ENCODE measurements around the gene FAM3C.

The FAM3C gene

DNA sequence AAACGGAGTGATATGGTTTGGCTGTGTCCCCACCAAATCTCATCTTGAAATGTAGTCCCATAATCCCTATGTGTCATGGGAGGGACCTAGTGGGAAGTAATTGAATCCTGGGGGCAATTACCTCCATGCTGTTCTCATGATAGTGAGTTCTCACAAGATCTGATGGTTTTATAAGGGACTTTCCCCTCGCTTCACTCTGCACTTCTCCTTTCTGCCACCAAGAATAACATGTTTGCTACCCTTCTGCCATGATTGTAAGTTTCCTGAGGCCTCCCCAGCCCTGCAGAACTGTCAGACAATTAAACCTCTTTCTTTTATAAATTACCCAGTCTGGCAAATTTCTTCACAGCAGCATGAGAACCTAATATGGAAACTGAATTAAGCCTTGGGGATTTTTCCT is 19.1 kb downstream of the FAM3C start:
- DNase-seq, result no peak

DNA sequence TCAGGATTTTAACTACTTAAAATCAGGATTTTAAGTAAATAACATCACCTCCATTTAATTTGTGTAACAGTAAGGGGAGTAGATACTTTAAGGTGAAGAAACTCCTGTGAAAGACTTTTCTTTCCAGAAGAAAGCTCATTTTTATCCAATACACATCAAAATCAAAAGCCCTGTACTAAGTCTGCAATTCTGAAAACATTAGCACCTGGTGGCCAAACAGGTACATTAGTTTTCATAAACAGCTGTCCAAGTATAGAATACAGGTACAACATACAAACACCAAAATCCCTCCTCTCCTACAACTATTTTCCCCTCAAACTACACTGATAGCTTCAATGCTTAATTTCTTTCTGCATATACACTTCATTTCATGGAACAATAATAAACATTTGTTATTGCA is 22.9 kb downstream of the FAM3C start:
- no peak for DNase-seq

DNA sequence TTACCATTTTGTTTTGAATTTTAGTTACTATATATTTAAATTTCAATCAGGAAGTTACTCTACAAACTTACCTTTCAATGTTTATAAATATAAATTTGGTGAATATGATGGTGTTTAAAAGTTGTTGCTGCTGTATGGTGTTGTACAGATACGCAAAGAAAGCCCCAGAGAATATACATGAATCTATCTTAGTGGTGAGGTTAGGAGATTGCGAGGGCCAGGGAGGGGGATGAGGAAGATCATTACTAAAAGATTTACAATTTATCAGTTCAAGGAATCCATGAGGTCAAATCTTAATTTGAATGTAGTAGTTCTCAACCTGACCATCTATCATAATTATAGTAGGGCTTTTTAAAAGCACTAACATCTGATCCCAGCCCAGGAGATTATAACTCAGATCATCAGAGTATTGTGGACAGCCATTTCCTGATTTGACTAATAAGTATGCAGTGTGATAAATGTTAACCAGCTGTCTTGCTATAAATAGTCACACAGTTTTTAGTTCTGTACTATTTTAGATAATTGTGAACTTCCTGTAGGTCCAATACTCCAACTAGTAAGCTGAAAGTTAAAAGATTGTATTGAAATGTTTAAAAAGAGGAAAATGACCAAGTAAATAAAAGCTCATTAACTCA is 23.6 kb downstream of the FAM3C start:
- peak in 1 of 5 experiments; percentile 59 for DNase-seq

DNA sequence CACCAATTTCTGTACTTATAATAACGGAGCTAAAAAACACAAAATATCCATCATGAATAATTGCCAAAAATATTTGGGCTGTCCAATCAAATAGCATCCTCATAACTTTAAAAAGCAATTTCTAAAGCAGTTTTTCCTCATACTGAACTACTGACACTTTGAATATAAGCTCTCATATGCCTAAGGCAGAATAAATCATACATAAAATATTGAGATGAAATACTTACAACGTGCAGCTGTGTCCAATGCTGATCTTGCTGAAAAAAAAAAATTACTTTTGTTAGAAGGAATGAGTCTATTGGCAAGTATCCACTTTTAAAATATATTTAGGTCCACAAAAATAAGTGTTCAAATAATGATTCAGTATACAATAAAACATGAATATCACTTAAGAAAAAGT is 24.2 kb downstream of the FAM3C start:
- DNase-seq, result no peak

DNA sequence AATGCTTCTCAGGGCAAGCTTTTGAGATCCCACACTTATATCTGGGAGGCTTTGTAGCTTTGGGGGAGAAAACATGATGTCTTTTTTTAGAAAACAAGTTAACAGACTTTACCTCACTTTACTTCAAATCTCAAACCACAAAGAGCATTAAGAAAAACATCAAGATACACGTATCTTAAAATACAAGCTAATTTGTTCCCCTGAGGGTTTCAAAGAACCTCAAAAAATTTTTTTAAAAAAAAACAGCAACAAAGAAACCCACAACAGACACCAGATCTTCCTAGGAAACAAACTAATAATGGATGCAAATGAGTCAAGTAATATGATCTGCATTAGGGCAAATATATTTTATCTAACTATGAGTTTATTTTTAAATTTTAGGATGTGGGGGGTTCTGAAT is 24.7 kb downstream of the FAM3C start:
- DNase-seq, result no peak

DNA sequence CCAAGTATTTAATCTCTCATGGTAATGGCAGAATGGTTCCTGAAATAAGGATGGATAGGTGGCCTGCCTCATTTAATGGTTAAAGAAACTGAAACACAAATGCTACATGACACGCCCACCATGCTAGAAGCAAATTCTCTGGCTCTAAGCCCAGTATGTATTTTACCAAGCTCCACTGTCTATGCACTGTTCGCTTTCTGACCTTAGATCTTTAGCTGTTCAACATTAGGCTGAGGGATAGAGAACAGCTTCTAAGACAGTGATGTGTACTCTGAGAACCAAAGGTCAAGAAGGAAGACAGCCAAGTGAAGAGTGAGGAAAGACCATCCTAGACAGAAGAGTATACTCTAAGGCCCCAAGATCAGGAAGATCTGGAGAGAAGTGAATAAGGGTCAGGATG is 26.6 kb downstream of the FAM3C start:
- peak in 1 of 5 experiments; percentile 49 for DNase-seq

DNA sequence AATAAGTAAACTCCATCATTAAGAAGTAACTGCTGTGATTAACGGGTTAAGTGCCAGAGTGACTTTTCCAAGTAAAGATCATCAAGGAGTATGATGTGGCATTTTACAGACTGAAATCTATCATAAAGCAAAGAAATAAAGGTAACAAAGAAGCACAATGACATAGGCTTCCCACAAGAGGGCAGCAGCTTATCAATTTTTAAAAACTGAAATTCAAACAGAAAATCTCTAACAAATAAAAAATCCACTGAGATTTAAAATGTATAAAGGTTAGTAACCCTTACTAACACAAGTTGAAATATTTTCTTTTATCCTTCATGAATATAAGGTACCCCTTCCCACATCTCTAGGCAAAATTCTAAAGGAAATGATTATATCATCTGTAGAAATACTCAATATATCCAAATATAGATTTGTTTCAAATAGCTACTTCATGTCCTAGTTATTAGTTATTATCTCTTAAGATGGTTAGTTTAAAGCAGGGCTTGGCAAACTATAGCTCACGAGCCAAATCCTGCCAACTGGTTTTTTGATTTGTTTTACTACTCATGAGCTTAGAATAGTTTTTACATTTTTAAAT is 29.2 kb downstream of the FAM3C start:
- peak in 2 of 5 experiments; percentile 24 to 52 for DNase-seq

DNA sequence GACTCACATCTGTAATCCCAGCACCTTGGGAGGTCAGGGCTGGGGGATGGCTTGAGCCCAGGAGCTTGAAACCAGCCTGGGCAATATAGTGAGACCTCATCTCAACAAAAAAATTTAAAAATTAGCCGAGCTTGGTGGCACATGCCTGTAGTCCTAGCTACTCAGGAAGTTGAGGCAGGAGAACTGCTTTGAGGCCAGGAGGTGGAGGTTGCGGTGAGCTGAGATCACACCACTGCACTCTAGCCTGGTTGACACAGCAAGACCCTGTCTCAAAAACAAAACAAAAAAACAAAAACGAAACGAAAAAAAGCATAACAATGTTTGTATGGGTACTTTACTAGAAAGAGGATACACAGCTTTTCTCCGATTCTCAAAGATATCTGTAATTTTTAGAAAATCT is 35.5 kb downstream of the FAM3C start:
- peak in 2 of 5 experiments; percentile 17 to 41 for DNase-seq

DNA sequence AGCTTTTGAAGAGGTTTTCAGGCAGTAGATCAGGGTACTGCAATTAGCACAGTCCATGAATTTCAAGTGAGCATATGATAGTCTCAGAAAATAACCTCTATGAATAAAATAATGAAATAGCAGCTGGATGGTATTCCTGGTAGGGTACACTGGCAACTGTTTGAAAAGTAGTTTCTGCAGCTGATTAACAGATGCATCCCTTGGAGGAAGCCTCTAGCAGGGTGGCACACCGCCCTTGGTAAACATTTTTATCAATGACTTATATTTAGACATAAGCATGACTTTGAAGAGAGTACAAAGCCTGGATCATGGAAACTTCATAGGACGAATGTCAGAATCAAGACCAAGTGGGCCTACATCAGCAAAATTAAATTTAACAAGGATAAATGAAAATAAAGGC is 40.5 kb downstream of the FAM3C start:
- DNase-seq, result no peak

DNA sequence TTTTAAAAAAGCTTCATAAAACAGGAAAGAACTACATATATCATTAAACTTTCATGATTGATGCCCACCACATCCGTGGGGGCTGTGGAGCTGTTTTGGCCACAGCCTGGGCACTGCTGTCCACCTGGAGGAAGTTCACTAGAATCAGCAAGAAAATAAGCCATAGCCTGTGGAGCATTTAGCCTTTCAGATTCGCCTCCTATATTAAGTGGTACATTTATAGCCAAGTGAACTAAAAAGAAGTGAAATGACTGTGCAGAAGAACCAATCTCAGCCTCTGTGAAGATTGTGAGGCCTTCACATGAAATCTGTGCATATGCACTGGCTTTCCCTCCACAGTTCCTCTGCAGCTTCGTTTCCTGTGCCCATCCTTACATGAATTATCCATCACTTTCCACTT is 43.8 kb downstream of the FAM3C start:
- DNase-seq, result no peak

DNA sequence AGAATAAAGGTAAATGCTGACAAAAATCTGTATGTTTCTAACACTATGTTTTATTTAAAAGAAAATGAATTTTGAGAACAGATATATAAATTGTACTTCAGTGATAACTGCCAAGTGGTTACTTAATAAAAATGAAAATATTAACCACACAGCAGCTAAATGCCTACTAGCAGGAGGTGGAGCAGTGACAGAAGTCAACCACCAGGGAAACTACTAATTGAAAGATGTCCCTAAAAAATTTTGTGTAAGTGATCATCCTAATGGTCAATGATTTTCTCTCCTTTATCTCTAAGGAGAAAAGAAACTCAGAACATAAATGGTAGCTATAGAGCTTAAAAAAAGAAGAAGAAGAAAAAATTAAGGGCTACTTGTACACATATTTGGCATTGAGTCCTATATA is 44.4 kb downstream of the FAM3C start:
- DNase-seq, result no peak

DNA sequence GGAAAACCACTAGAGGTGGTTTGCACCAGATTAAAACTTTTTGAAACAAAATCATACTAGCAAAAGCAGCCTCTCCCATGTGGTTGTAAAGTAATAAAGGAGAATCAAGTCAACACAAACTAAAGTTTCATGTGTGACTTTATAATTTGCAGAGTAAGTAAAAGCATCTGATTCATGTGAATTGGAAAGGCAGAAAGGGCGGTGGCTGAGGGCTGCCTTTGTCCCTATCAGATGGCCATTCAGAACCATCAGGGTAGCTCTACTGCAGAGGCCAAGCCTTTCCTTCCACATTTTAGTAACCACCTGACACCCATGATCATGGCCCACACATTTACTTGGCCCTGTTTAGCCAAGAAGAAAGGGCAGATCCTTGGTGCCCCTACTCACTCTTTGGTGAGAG is 51.6 kb downstream of the FAM3C start:
- no peak for DNase-seq

DNA sequence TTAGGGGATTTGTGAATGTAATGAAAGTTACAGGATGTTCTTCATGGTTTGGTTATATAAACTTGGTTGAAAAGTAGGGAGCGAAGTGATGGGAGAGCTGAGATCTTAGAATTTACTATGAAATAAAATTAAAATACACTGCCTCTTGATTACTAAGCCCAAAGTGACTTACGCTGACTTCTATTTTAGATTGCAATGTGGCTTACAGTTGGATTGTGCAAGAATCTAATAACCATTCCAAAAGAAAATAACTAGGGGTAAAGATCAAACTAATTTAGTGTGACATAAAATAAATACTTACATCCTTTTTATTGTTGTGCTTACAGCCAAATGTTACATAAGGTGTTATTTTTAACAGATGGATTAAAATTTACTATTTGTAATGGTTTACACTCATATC is 52.0 kb downstream of the FAM3C start:
- DNase-seq, result no peak

DNA sequence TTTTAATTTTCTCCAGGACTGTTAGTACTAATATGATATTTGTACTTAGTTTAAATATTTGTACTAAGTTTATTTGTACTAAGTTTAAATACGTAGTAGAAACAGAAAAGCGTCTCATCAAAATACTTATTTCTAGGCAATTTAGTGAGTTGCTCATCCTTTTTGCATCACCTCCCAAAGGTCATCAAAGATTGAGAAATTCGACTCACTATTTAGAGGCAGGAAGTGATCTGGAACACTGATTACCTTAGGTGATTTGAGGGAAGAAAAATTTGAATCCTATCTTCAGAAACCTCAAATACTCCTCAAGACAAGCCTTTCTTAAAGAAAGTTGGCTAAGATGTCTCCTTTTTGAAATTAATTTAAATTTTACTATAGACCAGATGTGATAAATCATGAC is 52.8 kb downstream of the FAM3C start:
- no peak for DNase-seq

DNA sequence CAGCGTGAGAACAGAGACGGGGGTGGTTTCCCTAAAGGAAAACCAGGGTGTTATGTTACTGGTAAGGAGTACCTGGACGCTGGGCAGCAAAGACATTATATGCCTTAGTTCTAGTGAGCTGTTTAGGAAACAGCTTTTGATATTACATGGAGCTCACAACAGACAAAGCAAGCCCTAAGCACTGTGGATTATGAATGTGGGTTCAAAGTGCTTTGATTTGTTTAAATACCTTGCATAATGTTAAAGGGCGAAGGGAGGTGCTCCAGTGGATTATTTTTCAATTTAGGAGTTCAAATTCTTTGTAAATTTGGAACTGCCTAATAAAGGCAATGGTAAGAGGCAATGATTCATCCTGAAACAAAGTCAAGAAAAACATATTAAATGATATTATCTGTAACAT is 53.5 kb downstream of the FAM3C start:
- no peak for DNase-seq

DNA sequence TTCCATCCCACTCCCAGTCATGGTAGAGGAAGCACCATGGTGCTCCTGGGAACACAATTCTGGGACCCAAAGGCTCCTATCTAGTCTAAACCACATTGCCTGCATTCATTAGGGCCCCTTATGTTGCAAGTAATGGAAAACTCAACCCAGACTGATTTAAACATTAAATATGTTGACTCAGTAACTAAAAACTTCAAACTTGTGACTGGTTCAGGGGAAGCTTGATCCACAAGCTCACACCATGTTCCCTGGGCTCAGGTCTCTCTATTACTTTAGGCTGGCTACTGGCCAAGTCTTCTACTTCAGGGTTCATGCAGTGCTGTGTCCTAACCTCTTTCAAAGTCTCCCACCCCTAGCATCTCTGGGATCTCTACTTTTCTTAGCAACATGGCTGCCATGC is 54.2 kb downstream of the FAM3C start:
- no peak for DNase-seq

DNA sequence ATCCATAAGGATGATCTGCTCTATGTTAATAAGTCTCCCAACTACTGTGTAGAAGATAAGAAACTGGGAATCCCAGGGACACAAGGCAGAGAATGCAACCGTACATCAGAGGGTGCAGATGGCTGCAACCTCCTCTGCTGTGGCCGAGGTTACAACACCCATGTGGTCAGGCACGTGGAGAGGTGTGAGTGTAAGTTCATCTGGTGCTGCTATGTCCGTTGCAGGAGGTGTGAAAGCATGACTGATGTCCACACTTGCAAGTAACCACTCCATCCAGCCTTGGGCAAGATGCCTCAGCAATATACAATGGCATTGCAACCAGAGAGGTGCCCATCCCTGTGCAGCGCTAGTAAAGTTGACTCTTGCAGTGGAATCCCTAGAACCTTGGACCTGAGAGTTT is 57.0 kb downstream of the FAM3C start:
- no peak for DNase-seq

DNA sequence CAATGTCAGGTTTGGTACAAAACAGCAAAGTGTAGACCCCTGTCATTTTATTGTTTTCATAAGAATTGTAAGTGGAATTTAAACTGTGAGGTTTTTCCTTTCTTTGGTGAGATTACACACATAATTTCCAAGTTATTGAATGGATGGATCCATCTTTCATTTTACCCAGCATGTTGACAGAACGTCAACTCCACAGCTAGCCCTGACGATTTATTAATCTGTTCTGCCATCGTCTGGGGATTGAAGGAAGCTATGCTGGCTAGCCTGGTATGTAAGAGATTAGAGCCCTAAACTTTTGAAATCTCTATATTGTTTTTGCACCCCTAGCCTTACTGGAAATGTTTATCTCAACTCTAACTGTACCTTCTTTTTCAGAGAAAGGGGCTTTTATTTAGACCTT is 58.7 kb downstream of the FAM3C start:
- DNase-seq, result no peak

DNA sequence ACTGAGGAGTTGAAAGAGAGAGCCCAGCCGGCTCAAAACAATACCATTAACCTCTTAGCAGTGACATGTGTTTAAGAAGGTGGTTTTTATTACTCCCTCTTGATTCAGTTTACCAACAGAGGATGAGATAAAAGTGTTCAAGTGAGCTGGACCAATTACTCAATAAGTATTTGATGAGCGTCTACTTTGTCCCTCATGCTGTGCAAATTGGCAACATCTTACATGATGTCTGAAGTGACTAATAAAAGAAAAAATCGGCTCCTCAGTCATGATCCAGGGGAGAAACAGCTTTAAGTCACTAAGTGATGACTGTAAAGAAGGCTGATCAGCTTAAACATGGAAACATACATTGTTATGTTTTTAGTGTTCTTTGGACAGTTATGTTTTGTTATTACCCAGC is 59.5 kb downstream of the FAM3C start:
- no peak for DNase-seq

DNA sequence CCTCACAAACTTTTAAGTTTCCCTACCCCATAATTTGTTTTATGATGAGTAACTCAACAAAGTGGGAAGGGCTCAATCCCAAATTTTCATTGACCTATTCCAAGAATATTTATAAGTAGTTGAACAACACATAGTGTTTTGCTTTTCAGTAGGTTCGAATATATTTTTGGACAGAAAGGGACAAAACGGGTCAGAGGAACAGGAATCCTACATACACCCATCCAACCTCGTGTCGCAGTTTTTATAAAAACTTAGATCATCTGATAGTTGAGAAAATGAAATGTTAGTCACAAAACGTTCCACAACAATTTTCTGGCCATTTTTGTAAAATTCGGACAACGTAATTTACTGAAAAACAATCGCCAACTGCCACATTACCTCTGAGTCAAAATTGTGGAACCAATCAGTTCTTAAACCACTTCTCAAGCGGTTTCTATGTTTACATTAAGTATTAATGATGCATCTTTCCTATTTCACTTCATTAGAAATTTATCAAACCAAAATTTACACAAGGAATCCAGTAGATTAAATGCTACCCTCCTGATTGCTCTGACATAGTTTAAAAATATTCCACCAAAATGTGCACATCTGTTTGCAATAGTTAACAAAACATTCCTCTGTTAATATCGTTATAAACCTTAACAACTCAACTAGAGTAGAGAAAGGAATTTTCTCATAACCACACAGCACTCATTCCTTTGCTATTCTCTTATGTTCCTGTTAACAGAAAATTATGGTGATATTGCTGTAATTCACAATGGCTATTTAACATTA is 61.0 kb downstream of the FAM3C start:
- DNase-seq, result no peak

DNA sequence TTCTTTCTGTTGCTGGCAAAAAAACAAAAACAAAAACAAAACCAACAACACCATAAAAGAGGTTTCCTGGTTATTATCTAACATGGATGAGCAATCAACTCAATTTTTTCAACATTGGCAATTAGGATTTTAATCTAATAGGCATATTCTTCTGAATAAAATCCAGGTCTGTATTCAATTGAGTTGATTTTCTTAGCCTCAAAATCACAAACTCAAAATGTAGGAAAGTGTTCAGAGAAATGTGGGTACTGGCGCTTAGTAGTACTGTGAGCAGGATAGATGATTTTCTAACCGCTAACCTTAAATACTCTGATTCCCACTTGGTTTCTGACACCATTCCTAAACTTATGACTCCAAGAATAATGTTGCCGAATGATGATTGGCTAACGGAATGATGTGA is 61.7 kb downstream of the FAM3C start:
- no peak for DNase-seq

DNA sequence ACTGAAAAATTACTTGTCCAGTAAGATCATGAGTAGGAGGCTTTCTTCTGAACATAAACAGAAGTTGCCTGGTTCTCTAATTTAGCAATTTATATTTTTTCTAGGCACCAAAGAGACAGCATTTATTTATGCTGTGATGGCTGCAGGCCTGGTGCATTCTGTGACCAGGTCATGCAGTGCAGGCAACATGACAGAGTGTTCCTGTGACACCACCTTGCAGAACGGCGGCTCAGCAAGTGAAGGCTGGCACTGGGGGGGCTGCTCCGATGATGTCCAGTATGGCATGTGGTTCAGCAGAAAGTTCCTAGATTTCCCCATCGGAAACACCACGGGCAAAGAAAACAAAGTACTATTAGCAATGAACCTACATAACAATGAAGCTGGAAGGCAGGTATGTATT is 64.5 kb downstream of the FAM3C start:
- DNase-seq, result no peak

DNA sequence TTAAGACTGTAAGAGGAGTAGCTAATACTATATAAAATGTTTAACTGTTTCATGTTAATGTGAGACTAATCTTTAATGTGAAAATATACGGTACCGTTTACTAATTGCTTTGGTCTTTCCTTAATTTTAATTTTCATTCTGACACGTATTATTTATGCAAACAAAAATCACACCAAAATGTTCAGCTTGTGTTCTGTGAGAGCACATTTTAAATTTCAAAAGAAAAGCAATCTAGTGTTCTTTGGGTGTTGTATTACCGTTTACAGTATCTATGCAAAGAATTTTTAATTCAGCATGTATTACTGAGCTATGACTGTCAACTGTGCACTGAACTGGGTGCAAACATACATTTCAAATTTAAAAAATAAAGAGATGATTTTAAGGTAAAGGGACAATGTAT is 65.1 kb downstream of the FAM3C start:
- no peak for DNase-seq

DNA sequence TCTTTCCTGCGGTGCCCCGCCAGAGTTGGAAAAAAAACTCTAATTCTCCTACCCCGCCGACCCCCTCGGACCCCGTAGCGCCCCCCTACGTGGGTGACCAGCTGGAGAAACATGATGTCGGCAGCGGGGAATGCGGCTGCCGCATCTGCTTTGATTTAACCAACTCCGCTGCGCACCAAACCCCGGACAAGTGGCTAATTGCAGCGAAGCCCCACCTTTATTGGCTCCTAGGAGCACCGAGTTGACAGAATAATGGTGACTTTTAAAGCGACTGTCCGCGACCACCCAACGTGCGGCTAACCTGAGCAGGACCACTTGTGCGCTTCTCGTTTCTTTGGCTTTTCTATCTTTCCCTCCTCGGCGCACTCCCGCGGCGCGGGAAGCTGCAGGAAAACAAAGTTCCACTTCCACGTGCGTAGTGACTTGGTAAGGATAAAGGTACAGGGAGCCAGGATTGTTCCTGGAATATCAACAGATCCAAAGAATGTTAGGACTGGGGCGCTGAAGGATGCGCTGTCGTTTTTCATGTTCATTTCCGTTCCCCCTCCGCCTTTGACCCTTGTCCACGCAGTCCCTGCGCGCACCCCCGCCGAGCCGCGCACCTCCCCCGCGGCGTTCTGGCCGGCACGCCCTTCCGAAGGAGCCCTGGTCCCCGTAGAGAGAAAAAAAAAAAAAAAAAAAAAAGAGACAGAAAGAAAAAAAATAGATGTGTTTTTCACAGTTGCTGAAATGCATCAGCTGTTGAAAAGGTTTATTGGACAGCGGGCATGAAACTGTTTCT is 65.9 kb downstream of the FAM3C start:
- DNase-seq, result no peak
